WERI-Rb-1 (cell line): Measurements from ENCODE around the gene CDH10.

Source experiments
- DNase-seq: peaks from one replicate; pipeline ENCODE4 v3.0.0-alpha.2; 2020
- H3K27ac ChIP-seq: fragments of 250-450 bp; sonication (Bioruptor Pico); 2 replicates; pipeline ENCODE4 v1.5.1; 2020; ENCODE audit warnings: mild to moderate bottlenecking, moderate library complexity
- H3K27me3 ChIP-seq: fragments of 250-450 bp; sonication (Bioruptor Pico); 2 replicates; pipeline ENCODE4 v1.5.1; 2021; ENCODE audit warnings: mild to moderate bottlenecking, low read depth, moderate library complexity; ENCODE audit not compliant: insufficient read depth, severe bottlenecking
- H3K36me3 ChIP-seq: fragments of 250-450 bp; sonication (Bioruptor Pico); 2 replicates; pipeline ENCODE4 v1.5.1; 2020; ENCODE audit warnings: mild to moderate bottlenecking, moderate library complexity
- H3K4me3 ChIP-seq: 2 replicates; pipeline ENCODE4 v1.5.1; 2011; ENCODE audit warnings: low read depth, mild to moderate bottlenecking, control low read depth, low read length
- H3K9me3 ChIP-seq: fragments of 250-450 bp; sonication (Bioruptor Pico); 2 replicates; pipeline ENCODE4 v1.5.1; 2021; ENCODE audit warnings: mild to moderate bottlenecking, moderate library complexity; ENCODE audit not compliant: severe bottlenecking
- TF ChIP-seq, protein P1 (sequence below): IDR thresholded peaks from 2 replicates; pipeline ENCODE4 v1.5.1; 2011; ENCODE audit warnings: low read depth, mild to moderate bottlenecking, control low read depth, inconsistent platforms, low read length

The CDH10 gene

DNA sequence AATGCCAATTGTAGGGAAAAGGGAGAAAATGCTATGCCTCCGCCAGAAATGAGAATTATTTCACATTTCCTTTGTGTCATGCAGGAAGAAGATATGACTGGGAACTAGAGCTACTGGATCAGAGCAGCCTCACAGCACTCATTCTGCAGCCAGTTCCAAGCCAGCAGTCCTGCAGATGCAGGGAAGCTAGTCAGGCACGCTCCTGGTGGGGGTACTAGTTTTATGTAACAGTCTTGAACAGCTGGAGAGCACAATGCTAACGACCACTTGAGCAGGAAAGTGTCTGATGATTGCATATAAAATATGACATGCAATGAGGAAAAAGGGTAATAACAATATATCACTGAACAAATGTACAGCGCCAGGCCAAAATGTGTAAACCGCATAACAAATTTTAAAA is 21.7 kb downstream of the CDH10 start:
- no peak overlapping the region for H3K27ac ChIP-seq
- H3K4me3 ChIP-seq, result no peak overlapping the region
- no peaks in the 10 kb centered on the region for H3K27me3 ChIP-seq
- TF ChIP-seq, protein P1, sequence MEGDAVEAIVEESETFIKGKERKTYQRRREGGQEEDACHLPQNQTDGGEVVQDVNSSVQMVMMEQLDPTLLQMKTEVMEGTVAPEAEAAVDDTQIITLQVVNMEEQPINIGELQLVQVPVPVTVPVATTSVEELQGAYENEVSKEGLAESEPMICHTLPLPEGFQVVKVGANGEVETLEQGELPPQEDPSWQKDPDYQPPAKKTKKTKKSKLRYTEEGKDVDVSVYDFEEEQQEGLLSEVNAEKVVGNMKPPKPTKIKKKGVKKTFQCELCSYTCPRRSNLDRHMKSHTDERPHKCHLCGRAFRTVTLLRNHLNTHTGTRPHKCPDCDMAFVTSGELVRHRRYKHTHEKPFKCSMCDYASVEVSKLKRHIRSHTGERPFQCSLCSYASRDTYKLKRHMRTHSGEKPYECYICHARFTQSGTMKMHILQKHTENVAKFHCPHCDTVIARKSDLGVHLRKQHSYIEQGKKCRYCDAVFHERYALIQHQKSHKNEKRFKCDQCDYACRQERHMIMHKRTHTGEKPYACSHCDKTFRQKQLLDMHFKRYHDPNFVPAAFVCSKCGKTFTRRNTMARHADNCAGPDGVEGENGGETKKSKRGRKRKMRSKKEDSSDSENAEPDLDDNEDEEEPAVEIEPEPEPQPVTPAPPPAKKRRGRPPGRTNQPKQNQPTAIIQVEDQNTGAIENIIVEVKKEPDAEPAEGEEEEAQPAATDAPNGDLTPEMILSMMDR, result no peak
- no peak for DNase-seq
- H3K36me3 ChIP-seq, result no peaks in the 10 kb centered on the region
- no peaks in the 10 kb centered on the region for H3K9me3 ChIP-seq

GRCh38 chr5:24621792-24622191 is 23.0 kb downstream of the CDH10 start:
- no peak overlapping the region for H3K4me3 ChIP-seq

GRCh38 chr5:24616566-24616965 is 28.2 kb downstream of the CDH10 start:
- Histone ChIP-seq H3K27ac (no peak overlapping the region), H3K4me3 (no peak overlapping the region), H3K27me3 (no peaks in the 10 kb centered on the region), H3K9me3 (no peaks in the 10 kb centered on the region), H3K36me3 (no peaks in the 10 kb centered on the region)
- TF ChIP-seq, protein P1, result no peak
- DNase-seq, result no peak

More at GRCh38 chr5:24621792-24622191, 23.0 kb downstream of the CDH10 start:
- TF ChIP-seq, protein P1, result no peak
- Histone ChIP-seq H3K9me3 (no peaks in the 10 kb centered on the region), H3K27me3 (no peaks in the 10 kb centered on the region), H3K36me3 (no peaks in the 10 kb centered on the region), H3K27ac (no peak overlapping the region)
- no peak for DNase-seq

- H3K4me3 ChIP-seq, result no peak overlapping the region
- no peaks in the 10 kb centered on the region for H3K36me3 ChIP-seq
- no peaks in the 10 kb centered on the region for H3K27me3 ChIP-seq
- TF ChIP-seq, protein P1, result no peak
- H3K9me3 ChIP-seq, result no peaks in the 10 kb centered on the region
- H3K27ac ChIP-seq, result no peak overlapping the region
- no peak for DNase-seq
Observed at GRCh38 chr5:24615159-24615558, 29.6 kb downstream of the CDH10 start.

DNA sequence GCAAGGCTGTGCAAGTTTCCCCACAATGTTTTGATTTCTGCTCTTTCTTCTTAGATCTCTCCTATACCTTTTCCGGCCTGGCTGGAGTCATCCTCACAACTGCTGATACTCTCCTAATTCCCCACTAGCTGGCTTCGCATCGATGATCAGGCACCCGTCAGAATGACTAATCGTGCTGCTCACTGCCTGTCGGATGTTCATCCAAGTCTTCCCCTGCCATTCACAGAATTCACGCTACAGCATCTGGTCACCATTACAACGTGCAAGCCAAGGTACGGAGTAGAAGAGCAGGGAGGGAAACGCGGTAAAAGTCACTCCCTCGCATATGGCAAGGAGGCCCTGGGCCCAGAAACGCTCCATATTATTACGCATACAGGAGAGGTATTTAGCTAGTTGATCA is 35.1 kb downstream of the CDH10 start:
- no peaks in the 10 kb centered on the region for H3K9me3 ChIP-seq
- H3K27ac ChIP-seq, result no peak overlapping the region
- no peaks in the 10 kb centered on the region for H3K27me3 ChIP-seq
- DNase-seq, result no peak
- no peaks in the 10 kb centered on the region for H3K36me3 ChIP-seq
- no peak overlapping the region for H3K4me3 ChIP-seq
- TF ChIP-seq, protein P1, result no peak

GRCh38 chr5:24606971-24607370 is 37.8 kb downstream of the CDH10 start:
- no peaks in the 10 kb centered on the region for H3K27me3 ChIP-seq
- TF ChIP-seq, protein P1, result no peak
- H3K27ac ChIP-seq, result no peak overlapping the region
- H3K4me3 ChIP-seq, result no peak overlapping the region
- DNase-seq, result peak; percentile 42
- H3K36me3 ChIP-seq, result no peaks in the 10 kb centered on the region
- H3K9me3 ChIP-seq, result no peaks in the 10 kb centered on the region
